GM12878 (cell line): ENCODE measurements around the gene BEST2. TPM values are rescaled to one million over a fixed set of nuclear protein-coding genes. Genes with fewer than 3 reads are reported as not detected.

Experiments used
- BCL11A ChIP-seq: IDR thresholded peaks from 2 replicates; pipeline ENCODE4 v1.6.1; 2011; ENCODE audit warnings: low read depth, low read length
- CHD1 ChIP-seq: IDR thresholded peaks from 2 replicates; pipeline ENCODE4 v1.6.1; 2012; ENCODE audit warnings: low read depth, low read length, improper control_type of control experiment
- HDAC6 ChIP-seq: fragments of 200-600 bp; sonication (generic); IDR thresholded peaks from one replicate; pipeline ENCODE4 v1.8.0; 2017; ENCODE audit warnings: antibody characterized with exemption; ENCODE audit not compliant: unreplicated experiment
- KDM1A ChIP-seq: fragments of 200-600 bp; sonication (generic); IDR thresholded peaks from 2 replicates; pipeline ENCODE4 v1.6.1; 2016; ENCODE audit warnings: borderline replicate concordance
- MTA3 ChIP-seq: IDR thresholded peaks from 2 replicates; pipeline ENCODE4 v1.6.1; 2012; ENCODE audit warnings: low read length, inconsistent platforms, borderline replicate concordance
- NBN ChIP-seq: fragments of 450-650 bp; IDR thresholded peaks from 2 replicates; pipeline ENCODE4 v1.6.1; 2016
- NFXL1 ChIP-seq: fragments of 450-650 bp; IDR thresholded peaks from 2 replicates; pipeline ENCODE4 v1.6.1; 2017; ENCODE audit warnings: antibody characterized with exemption, mild to moderate bottlenecking, borderline replicate concordance
- NR2C1 ChIP-seq: fragments of 450-650 bp; IDR thresholded peaks from 2 replicates; pipeline ENCODE4 v1.6.1; 2017; ENCODE audit warnings: antibody characterized with exemption, mild to moderate bottlenecking, moderate library complexity
- POU2F2 ChIP-seq: IDR thresholded peaks from 3 replicates; pipeline ENCODE4 v1.6.1; 2011; ENCODE audit warnings: low read depth, mild to moderate bottlenecking, low read length, borderline replicate concordance
- RFX5 ChIP-seq: IDR thresholded peaks from 2 replicates; pipeline ENCODE4 v1.6.1; 2011; ENCODE audit warnings: low read depth, low read length, improper control_type of control experiment
- YBX1 ChIP-seq: fragments of 450-650 bp; IDR thresholded peaks from 2 replicates; pipeline ENCODE4 v1.6.1; 2016; ENCODE audit warnings: antibody characterized with exemption
- ZNF622 ChIP-seq: fragments of 450-650 bp; IDR thresholded peaks from 2 replicates; pipeline ENCODE4 v1.6.1; 2017; ENCODE audit warnings: mild to moderate bottlenecking, inconsistent platforms
- polyA plus RNA-seq, 11 experiments: library from polyadenylated mRNA; depleted of rRNA in 4 of 11; unstranded in 6 of 11; stranded (reverse) in 5 of 11; fragments of >200 nt; fragmentation: Nextera tagmentation in 4 of 11; fragmentation: Illumina TruSeq in 1 of 11; extraction: Ambion mirVana in 4 of 11; extraction: Trizol in 1 of 11; gene quantifications; 1 replicate in 1 of 11; 2 replicates in 10 of 11; pipeline versions ENCODE4 v1.2.1 to v1.2.3, GENCODE V29; 2011 to 2016; ENCODE audit warnings: inconsistent platforms in 2 of 11, missing spikeins in 2 of 11, low read depth in 1 of 11
- total RNA-seq, 4 experiments: library from RNA; depleted of rRNA in 3 of 4; stranded (reverse); fragments of >200 nt in 3 of 4; fragmentation: Illumina TruSeq in 1 of 4; extraction: Trizol in 1 of 4; gene quantifications; 2 replicates each; pipeline versions ENCODE4 v1.2.1 to v1.2.3, GENCODE V29; 2013 to 2021
- TF ChIP-seq, protein P1 (sequence below): fragments of 450-650 bp; IDR thresholded peaks from 2 replicates; pipeline ENCODE4 v1.6.1; 2017; ENCODE audit warnings: mild to moderate bottlenecking, moderate library complexity
- TF ChIP-seq, protein P2 (sequence below): fragments of 450-650 bp; IDR thresholded peaks from 2 replicates; pipeline ENCODE4 v1.6.1; 2017; ENCODE audit warnings: low read depth, mild to moderate bottlenecking, moderate library complexity
- TF ChIP-seq, protein P3 (sequence below): IDR thresholded peaks from 2 replicates; pipeline ENCODE4 v1.6.1; 2012; ENCODE audit warnings: low read length, inconsistent platforms
- TF ChIP-seq, protein P4 (sequence below): IDR thresholded peaks from 2 replicates; pipeline ENCODE4 v1.6.1; 2011; ENCODE audit warnings: mild to moderate bottlenecking, low read depth, low read length, moderate library complexity; ENCODE audit not compliant: insufficient replicate concordance
- TF ChIP-seq, protein P5 (sequence below): IDR thresholded peaks from 2 replicates; pipeline ENCODE4 v1.6.1; 2011; ENCODE audit warnings: borderline replicate concordance, low read depth, mild to moderate bottlenecking, moderate library complexity, low read length; ENCODE audit not compliant: insufficient read depth, poor library complexity, severe bottlenecking
- TF ChIP-seq, protein P6 (sequence below): fragments of 450-650 bp; IDR thresholded peaks from 2 replicates; pipeline ENCODE4 v1.6.1; 2017; ENCODE audit warnings: borderline replicate concordance

Gene BEST2
- total and polyA plus RNA-seq, 10 of the 15 experiments (the other 5 are each of a cell fraction or from before 2014, with no cell fraction given), result not detected

DNA sequence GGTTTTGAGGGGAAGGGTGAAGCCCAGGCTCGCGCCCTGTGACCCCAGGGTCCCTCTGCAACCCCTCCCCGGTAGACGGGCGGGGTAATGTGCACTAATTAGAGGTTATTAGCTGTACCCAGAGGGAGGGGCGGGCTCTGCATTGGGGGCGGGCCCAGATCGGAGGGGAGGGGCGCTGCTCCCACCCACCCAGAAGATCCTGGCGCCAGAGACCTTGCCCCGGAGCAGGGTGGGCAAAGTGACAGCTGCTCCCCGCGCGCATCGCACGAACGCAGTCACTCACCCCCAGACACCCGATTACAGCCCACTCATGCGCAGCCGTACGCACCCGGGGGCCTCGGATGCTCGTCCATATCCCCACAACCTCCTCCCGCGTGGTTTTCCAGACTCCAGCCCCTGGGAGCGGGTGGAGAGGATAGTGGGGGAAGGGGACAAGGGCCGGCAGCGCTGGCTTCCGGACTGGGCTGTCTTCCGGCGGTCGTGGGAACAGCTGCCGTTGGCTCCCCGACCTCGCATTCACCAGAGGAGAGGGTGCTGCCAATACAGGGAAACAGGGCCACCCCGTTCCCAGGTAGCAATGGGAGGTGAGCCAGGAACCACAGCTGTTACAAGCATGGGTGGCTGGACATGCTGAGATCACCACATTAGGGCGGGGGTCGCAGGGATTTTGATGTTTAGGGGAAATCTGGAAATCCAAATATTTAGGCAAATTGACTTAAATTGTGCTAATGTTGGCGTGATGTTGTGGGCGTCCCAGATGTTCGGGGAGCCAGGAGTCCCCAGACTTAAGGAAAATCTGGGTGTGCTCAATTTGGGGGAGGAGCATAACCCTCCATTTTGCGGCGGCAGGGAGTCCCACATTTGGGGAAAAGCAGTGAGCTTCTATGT lies 26.7 kb downstream of the BEST2 start (continued):
- TF ChIP-seq, protein P1, sequence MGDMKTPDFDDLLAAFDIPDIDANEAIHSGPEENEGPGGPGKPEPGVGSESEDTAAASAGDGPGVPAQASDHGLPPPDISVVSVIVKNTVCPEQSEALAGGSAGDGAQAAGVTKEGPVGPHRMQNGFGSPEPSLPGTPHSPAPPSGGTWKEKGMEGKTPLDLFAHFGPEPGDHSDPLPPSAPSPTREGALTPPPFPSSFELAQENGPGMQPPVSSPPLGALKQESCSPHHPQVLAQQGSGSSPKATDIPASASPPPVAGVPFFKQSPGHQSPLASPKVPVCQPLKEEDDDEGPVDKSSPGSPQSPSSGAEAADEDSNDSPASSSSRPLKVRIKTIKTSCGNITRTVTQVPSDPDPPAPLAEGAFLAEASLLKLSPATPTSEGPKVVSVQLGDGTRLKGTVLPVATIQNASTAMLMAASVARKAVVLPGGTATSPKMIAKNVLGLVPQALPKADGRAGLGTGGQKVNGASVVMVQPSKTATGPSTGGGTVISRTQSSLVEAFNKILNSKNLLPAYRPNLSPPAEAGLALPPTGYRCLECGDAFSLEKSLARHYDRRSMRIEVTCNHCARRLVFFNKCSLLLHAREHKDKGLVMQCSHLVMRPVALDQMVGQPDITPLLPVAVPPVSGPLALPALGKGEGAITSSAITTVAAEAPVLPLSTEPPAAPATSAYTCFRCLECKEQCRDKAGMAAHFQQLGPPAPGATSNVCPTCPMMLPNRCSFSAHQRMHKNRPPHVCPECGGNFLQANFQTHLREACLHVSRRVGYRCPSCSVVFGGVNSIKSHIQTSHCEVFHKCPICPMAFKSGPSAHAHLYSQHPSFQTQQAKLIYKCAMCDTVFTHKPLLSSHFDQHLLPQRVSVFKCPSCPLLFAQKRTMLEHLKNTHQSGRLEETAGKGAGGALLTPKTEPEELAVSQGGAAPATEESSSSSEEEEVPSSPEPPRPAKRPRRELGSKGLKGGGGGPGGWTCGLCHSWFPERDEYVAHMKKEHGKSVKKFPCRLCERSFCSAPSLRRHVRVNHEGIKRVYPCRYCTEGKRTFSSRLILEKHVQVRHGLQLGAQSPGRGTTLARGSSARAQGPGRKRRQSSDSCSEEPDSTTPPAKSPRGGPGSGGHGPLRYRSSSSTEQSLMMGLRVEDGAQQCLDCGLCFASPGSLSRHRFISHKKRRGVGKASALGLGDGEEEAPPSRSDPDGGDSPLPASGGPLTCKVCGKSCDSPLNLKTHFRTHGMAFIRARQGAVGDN, result peak; percentile 77
- TF ChIP-seq NFXL1 (no peak), HDAC6 (no peak), KDM1A (no peak), POU2F2 (no peak), RFX5 (no peak), ZNF622 (no peak), MTA3 (no peak), NBN (peak; percentile 44; the same call in 1 of the 2 replicates), YBX1 (no peak), NR2C1 (no peak), CHD1 (no peak), BCL11A (no peak)
- TF ChIP-seq, protein P2, sequence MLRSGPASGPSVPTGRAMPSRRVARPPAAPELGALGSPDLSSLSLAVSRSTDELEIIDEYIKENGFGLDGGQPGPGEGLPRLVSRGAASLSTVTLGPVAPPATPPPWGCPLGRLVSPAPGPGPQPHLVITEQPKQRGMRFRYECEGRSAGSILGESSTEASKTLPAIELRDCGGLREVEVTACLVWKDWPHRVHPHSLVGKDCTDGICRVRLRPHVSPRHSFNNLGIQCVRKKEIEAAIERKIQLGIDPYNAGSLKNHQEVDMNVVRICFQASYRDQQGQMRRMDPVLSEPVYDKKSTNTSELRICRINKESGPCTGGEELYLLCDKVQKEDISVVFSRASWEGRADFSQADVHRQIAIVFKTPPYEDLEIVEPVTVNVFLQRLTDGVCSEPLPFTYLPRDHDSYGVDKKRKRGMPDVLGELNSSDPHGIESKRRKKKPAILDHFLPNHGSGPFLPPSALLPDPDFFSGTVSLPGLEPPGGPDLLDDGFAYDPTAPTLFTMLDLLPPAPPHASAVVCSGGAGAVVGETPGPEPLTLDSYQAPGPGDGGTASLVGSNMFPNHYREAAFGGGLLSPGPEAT, result peak; percentile 37; the same call in 1 of the 2 replicates
- TF ChIP-seq, protein P3, sequence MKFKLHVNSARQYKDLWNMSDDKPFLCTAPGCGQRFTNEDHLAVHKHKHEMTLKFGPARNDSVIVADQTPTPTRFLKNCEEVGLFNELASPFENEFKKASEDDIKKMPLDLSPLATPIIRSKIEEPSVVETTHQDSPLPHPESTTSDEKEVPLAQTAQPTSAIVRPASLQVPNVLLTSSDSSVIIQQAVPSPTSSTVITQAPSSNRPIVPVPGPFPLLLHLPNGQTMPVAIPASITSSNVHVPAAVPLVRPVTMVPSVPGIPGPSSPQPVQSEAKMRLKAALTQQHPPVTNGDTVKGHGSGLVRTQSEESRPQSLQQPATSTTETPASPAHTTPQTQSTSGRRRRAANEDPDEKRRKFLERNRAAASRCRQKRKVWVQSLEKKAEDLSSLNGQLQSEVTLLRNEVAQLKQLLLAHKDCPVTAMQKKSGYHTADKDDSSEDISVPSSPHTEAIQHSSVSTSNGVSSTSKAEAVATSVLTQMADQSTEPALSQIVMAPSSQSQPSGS, result no peak
- TF ChIP-seq, protein P4, sequence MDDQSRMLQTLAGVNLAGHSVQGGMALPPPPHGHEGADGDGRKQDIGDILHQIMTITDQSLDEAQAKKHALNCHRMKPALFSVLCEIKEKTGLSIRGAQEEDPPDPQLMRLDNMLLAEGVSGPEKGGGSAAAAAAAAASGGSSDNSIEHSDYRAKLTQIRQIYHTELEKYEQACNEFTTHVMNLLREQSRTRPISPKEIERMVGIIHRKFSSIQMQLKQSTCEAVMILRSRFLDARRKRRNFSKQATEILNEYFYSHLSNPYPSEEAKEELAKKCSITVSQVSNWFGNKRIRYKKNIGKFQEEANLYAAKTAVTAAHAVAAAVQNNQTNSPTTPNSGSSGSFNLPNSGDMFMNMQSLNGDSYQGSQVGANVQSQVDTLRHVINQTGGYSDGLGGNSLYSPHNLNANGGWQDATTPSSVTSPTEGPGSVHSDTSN, result no peak
- TF ChIP-seq, protein P5, sequence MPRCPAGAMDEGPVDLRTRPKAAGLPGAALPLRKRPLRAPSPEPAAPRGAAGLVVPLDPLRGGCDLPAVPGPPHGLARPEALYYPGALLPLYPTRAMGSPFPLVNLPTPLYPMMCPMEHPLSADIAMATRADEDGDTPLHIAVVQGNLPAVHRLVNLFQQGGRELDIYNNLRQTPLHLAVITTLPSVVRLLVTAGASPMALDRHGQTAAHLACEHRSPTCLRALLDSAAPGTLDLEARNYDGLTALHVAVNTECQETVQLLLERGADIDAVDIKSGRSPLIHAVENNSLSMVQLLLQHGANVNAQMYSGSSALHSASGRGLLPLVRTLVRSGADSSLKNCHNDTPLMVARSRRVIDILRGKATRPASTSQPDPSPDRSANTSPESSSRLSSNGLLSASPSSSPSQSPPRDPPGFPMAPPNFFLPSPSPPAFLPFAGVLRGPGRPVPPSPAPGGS, result no peak
- TF ChIP-seq, protein P6, sequence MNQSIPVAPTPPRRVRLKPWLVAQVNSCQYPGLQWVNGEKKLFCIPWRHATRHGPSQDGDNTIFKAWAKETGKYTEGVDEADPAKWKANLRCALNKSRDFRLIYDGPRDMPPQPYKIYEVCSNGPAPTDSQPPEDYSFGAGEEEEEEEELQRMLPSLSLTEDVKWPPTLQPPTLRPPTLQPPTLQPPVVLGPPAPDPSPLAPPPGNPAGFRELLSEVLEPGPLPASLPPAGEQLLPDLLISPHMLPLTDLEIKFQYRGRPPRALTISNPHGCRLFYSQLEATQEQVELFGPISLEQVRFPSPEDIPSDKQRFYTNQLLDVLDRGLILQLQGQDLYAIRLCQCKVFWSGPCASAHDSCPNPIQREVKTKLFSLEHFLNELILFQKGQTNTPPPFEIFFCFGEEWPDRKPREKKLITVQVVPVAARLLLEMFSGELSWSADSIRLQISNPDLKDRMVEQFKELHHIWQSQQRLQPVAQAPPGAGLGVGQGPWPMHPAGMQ, result no peak
